ENCODE measurements around the gene RAB3A.

DNA sequence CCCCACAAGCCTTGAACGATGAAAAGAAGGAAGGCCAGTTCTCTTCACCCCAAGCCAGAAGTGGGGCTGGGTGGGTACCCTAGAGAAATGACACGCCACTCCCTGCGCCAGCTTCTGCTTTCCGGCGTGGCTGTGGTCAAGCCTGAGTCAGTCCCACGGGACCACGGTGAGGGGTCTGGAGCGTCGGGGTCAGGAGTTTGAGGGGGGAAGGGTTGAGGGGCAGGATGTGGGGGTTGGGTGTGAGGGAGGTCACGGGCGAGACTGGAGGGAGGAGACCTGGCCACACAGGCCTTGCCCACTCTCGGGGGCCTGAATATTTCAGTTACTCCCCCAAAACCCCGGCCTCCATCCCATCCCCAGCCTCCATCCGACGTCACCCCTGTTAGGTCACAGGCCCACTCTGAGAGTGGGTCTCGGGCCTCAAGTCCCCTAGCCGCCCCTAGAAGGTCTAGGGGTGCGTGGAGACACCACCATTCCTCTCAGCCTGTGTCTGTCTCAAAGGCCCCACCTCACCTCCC lies 30.7 kb downstream of the RAB3A start:
- TF ChIP-seq CTCF (conservative IDR thresholded peaks at IDR 0.05; ENCODE audit: low read length) (no peak), EZH2phosphoT487 (IDR thresholded peaks at IDR 0.05; ENCODE audit: borderline replicate concordance, low read depth, low read length) (no peak)
